ENCODE results near the gene NTNG2. TPM values are rescaled to one million over a fixed set of nuclear protein-coding genes. Genes with fewer than 3 reads are reported as not detected.
"Not testable (repeated sequence)": the region's sequence is repeated elsewhere in the genome, so short reads cannot be mapped to it uniquely, and the experiment has no call there.

NTNG2 gene
- polyA plus RNA-seq (ENCODE audit: low read depth in 6 of 6) = 1 to 10 TPM in 4 of 6 donors, under 1 TPM in 2; 0.35 to 4.0 (median 1.4) TPM

DNA sequence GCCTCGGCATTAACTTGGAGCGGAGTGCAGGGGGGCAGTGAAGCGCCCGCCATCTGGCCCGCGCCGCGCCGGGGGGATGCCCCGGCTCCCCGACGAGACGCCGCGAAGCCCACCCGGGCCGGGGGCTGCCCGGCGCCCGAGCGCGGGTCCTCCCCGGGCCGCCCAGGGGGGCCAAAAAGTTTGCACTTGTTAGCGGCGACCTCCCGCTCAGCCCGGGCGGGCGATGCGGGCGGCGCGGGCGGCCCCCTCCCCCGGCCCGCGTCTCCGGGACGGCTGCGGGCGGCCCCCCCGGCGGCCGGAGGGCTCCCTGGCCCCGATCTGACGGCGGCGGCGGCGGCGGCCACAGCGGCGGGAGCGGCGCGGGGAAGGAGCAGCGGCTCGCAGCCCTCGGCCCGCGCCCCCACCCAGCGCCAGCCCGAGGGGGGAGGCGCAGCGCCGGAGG is at the start of gene NTNG2:
Gene NTNG2 (plus strand): TSS at position 316 of the 442 bp plus-strand sequence. CDS start 4,774 bp downstream, outside the sequence.
- Mint-ChIP-seq H3K4me1 (peaks cover 8 to 17% (median 13%) of the 10 kb centered on the region in 3 donors), H3K27ac (peak within 1 kb of the TSS in 5 of 6 donors; percentile 78 to 96 (median 81)), H3K36me3 (peaks cover 0 to 7% of the 10 kb centered on the region in 2 donors), H3K4me3 (peak within 1 kb of the TSS; percentile 91 to 99 (median 96)), H3K27me3 (peaks cover 59 to 75% (median 70%) of the 10 kb centered on the region in 3 donors), H3K9me3 (no peaks in the 10 kb centered on the region)
- peak in 1 of 2 donors; percentile 14 for ATAC-seq (ENCODE audit: low read depth in 2 of 2)
- DNase-seq = no peak

DNA sequence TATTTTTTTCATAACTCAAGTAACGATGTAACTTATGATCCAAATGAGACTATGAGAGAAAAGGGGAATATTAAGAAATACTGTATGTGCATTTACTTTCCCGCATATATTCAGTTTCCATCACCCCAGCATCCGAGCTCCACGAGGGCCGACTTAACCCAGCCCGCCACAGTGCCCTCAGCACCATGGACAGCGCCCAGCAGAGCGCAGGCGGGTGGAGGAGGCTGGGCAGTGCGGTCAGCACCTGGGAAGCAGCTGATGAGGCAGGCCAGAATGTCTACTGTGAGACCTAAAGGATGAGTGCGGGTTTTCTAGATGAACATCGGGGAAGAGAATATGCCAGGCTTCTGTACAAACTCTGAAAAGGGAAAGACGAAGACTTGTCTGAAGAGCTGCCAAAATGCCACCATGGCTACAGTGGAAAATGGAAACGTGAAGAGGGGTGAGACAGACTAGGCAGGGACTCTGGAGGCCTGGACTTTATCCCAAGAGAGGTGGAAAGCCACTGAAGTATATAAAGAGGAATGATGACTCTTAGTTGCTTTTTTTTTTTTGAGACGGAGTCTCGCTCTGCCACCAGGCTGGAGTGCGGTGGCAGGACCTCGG is 47.7 kb upstream of the NTNG2 start:
- H3K27ac Mint-ChIP-seq = peak overlapping the region in 1 of 6 donors; percentile 81
- ATAC-seq (ENCODE audit: low read depth in 2 of 2) (no peak), DNase-seq (no peak)
- H3K4me3 Mint-ChIP-seq = no peak overlapping the region
- H3K4me1 Mint-ChIP-seq = no peaks in the 10 kb centered on the region
- peaks cover 41 to 80% (median 74%) of the 10 kb centered on the region in 3 donors for H3K27me3 Mint-ChIP-seq
- no peaks in the 10 kb centered on the region for H3K36me3 Mint-ChIP-seq
- H3K9me3 Mint-ChIP-seq = peaks cover 0 to 8% (median 3%) of the 10 kb centered on the region in 7 donors

GRCh38 chr9:132116583-132116982 is 45.3 kb upstream of the NTNG2 start:
- Mint-ChIP-seq H3K27ac (peak overlapping the region in 1 of 6 donors; percentile 21), H3K4me3 (no peak overlapping the region), H3K4me1 (no peaks in the 10 kb centered on the region), H3K9me3 (peaks cover 0 to 8% (median 4%) of the 10 kb centered on the region in 7 donors), H3K36me3 (no peaks in the 10 kb centered on the region), H3K27me3 (peaks cover 52 to 84% (median 75%) of the 10 kb centered on the region in 3 donors)
- ATAC-seq (ENCODE audit: low read depth in 2 of 2) (no peak), DNase-seq (no peak)

- H3K27ac Mint-ChIP-seq = no peak overlapping the region
- DNase-seq = no peak
- no peaks in the 10 kb centered on the region for H3K4me1 Mint-ChIP-seq
- H3K4me3 Mint-ChIP-seq = no peak overlapping the region
- H3K36me3 Mint-ChIP-seq = no peaks in the 10 kb centered on the region
- peaks cover 0 to 8% (median 4%) of the 10 kb centered on the region in 7 donors for H3K9me3 Mint-ChIP-seq
- no peak for ATAC-seq (ENCODE audit: low read depth in 2 of 2)
- peaks cover 53 to 85% (median 80%) of the 10 kb centered on the region in 3 donors for H3K27me3 Mint-ChIP-seq
These were observed 44.2 kb upstream of the NTNG2 start for GRCh38 chr9:132117694-132118093.

GRCh38 chr9:132121021-132121420 is 40.8 kb upstream of the NTNG2 start:
- H3K27ac Mint-ChIP-seq = no peak overlapping the region
- DNase-seq (no peak), ATAC-seq (ENCODE audit: low read depth in 2 of 2) (no peak)
- H3K36me3 Mint-ChIP-seq = no peaks in the 10 kb centered on the region
- peaks cover 0 to under 1% (median 0%) of the 10 kb centered on the region in 3 donors for H3K4me1 Mint-ChIP-seq
- peaks cover 67 to 97% (median 90%) of the 10 kb centered on the region in 3 donors for H3K27me3 Mint-ChIP-seq
- H3K4me3 Mint-ChIP-seq = no peak overlapping the region
- peaks cover 0 to 6% (median 0%) of the 10 kb centered on the region in 7 donors for H3K9me3 Mint-ChIP-seq

GRCh38 chr9:132124800-132125199 is 37.1 kb upstream of the NTNG2 start:
- no peak for DNase-seq
- Mint-ChIP-seq H3K4me3 (no peak overlapping the region), H3K36me3 (no peaks in the 10 kb centered on the region), H3K4me1 (peaks cover 5 to 7% (median 6%) of the 10 kb centered on the region in 3 donors), H3K27ac (no peak overlapping the region), H3K9me3 (peaks cover 0 to 2% (median 0%) of the 10 kb centered on the region in 7 donors), H3K27me3 (peaks cover 64 to 95% (median 90%) of the 10 kb centered on the region in 3 donors)
- ATAC-seq (ENCODE audit: low read depth in 2 of 2) = no peak

DNA sequence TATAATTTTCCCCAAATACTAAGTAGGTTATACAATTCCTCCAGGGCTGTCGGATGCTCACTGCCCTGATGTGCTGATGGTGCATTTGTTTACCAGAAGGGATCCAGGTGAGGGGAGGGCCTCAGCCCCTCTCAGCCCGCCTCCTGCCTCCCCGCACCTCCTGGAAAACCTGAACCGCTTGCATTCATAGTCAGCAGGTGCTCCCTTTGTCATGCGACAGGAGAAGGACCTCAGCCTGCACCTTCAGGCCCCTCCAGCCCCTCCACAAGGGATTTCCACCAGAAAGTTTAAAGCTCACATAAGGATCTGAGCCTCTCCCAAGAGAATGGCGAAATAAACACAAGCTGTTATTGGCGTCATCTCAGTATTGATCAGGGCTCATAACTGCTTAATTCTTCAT is 36.5 kb upstream of the NTNG2 start:
- peaks cover 5 to 7% (median 6%) of the 10 kb centered on the region in 3 donors for H3K4me1 Mint-ChIP-seq
- DNase-seq = no peak
- no peaks in the 10 kb centered on the region for H3K36me3 Mint-ChIP-seq
- H3K27me3 Mint-ChIP-seq = peaks cover 64 to 95% (median 91%) of the 10 kb centered on the region in 3 donors
- peaks cover 0 to 2% (median 0%) of the 10 kb centered on the region in 7 donors for H3K9me3 Mint-ChIP-seq
- H3K27ac Mint-ChIP-seq = peak overlapping the region in 1 of 6 donors; percentile 5
- no peak overlapping the region for H3K4me3 Mint-ChIP-seq
- no peak for ATAC-seq (ENCODE audit: low read depth in 2 of 2)

DNA sequence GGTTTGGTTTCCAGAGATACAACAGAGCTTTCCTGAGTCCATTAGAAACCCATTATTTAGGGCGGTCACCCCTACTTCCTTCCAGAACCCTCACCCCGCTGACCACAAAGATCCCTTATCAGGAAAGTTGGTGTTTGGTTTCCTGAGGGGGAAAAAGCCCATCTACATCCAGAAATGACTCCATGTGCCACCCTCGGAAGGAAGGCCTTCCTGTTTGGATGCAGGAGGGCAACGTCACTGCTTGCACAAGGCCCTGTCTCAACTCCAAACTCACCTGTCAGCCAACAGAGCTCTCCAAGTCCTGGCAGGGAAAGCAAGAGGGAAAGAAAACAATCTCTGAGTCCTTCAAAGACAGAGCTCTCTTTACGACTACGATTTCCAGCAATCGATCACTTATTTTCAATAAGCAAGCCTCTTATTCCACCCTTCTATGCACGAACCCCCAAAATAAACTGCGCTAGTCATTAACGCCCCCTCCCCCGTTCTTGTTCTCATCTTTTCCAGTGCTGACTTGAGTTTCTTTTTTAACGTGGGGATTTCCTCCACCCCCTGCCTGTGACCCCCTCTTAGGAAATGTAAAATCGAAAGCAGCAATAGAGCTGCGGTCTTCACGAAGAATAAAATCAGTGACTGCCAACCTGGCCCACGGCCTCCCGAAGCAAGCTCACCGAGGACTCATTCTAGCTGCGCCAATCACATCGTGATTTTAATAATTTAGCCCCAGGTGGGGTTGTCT is 35.7 kb upstream of the NTNG2 start:
- H3K4me1 Mint-ChIP-seq = peaks cover 5 to 7% (median 6%) of the 10 kb centered on the region in 3 donors
- peak overlapping the region in 1 of 6 donors; percentile 5 for H3K27ac Mint-ChIP-seq
- ATAC-seq (ENCODE audit: low read depth in 2 of 2) (no peak), DNase-seq (no peak)
- H3K36me3 Mint-ChIP-seq = no peaks in the 10 kb centered on the region
- H3K27me3 Mint-ChIP-seq = peaks cover 62 to 95% (median 91%) of the 10 kb centered on the region in 3 donors
- H3K9me3 Mint-ChIP-seq = peaks cover 0 to 2% (median 0%) of the 10 kb centered on the region in 7 donors
- H3K4me3 Mint-ChIP-seq = peak overlapping the region in 1 of 8 donors; percentile 22

DNA sequence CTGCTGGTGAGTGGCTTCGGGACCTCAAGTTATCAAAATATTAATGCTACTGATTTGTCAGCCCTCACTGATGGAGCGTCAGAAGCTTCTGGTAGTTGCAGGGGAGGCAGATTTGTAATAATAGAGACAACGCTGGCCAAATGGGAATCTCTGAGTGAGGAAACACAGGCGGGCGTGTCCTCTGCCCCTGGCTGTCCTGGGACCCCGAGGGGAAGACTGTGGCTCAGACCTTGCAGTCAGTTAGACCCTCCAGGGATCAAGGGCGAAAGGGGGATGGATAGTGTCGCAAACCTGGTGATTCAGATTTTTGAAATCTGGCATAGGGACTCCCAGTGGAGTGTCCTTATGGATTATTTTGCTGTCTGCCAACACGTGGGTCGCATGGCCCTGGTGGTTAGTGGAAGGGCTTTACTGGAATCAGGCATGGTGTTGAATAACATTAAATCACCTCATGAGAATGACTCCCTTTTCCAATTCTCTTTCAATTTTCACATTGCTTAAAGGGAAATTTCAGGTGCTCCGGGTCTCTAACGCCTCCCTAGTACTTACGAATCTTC is 35.1 kb upstream of the NTNG2 start:
- no peak overlapping the region for H3K27ac Mint-ChIP-seq
- H3K9me3 Mint-ChIP-seq = peaks cover 0 to 2% (median 0%) of the 10 kb centered on the region in 7 donors
- DNase-seq = no peak
- peaks cover 5 to 7% (median 6%) of the 10 kb centered on the region in 3 donors for H3K4me1 Mint-ChIP-seq
- no peak overlapping the region for H3K4me3 Mint-ChIP-seq
- no peaks in the 10 kb centered on the region for H3K36me3 Mint-ChIP-seq
- H3K27me3 Mint-ChIP-seq = peaks cover 61 to 95% (median 91%) of the 10 kb centered on the region in 3 donors
- no peak for ATAC-seq (ENCODE audit: low read depth in 2 of 2)

- H3K4me1 Mint-ChIP-seq = peaks cover 5 to 7% (median 6%) of the 10 kb centered on the region in 3 donors
- ATAC-seq (ENCODE audit: low read depth in 2 of 2) = no peak
- H3K9me3 Mint-ChIP-seq = peaks cover 0 to 2% (median 0%) of the 10 kb centered on the region in 7 donors
- no peaks in the 10 kb centered on the region for H3K36me3 Mint-ChIP-seq
- H3K27me3 Mint-ChIP-seq = peaks cover 56 to 93% (median 91%) of the 10 kb centered on the region in 3 donors
- peak overlapping the region in 1 of 6 donors; percentile 21 for H3K27ac Mint-ChIP-seq
- H3K4me3 Mint-ChIP-seq = no peak overlapping the region
- DNase-seq = no peak
These were observed 33.8 kb upstream of the NTNG2 start for GRCh38 chr9:132127888-132128534.

GRCh38 chr9:132129535-132129934 is 32.3 kb upstream of the NTNG2 start:
- ATAC-seq (ENCODE audit: low read depth in 2 of 2) = no peak
- Mint-ChIP-seq H3K4me3 (no peak overlapping the region), H3K27me3 (peaks cover 46 to 93% (median 82%) of the 10 kb centered on the region in 3 donors), H3K4me1 (peaks cover 5 to 7% (median 6%) of the 10 kb centered on the region in 3 donors), H3K9me3 (no peaks in the 10 kb centered on the region), H3K36me3 (no peaks in the 10 kb centered on the region), H3K27ac (peak overlapping the region in 1 of 6 donors; percentile 62)
- DNase-seq = no peak

- not testable (repeated sequence) for H3K27ac Mint-ChIP-seq; H3K4me1 Mint-ChIP-seq; ATAC-seq (ENCODE audit: low read depth in 2 of 2); H3K36me3 Mint-ChIP-seq; H3K9me3 Mint-ChIP-seq; H3K4me3 Mint-ChIP-seq; DNase-seq
- peaks cover 38 to 73% (median 63%) of the 10 kb centered on the region in 3 donors for H3K27me3 Mint-ChIP-seq
These were observed 27.8 kb upstream of the NTNG2 start for GRCh38 chr9:132134085-132134484.

GRCh38 chr9:132135456-132135855 is 26.4 kb upstream of the NTNG2 start:
- DNase-seq (no peak), ATAC-seq (ENCODE audit: low read depth in 2 of 2) (no peak)
- Mint-ChIP-seq H3K36me3 (no peaks in the 10 kb centered on the region), H3K4me1 (no peaks in the 10 kb centered on the region), H3K9me3 (no peaks in the 10 kb centered on the region), H3K27ac (no peak overlapping the region), H3K27me3 (peaks cover 44 to 73% (median 63%) of the 10 kb centered on the region in 3 donors), H3K4me3 (no peak overlapping the region)

All from naive B cell (primary cell).